Measurements from ENCODE around the gene AKAP12.

- TF ChIP-seq TAF1 (IDR thresholded peaks at IDR 0.05; ENCODE audit: low read depth) (no peak), EZH2 (IDR thresholded peaks at IDR 0.05; ENCODE audit: borderline replicate concordance, insufficient read depth, low read length, poor library complexity, severe bottlenecking) (no peak), CTCF (IDR thresholded peaks at IDR 0.05; ENCODE audit: poor library complexity, severe bottlenecking) (no peak), EP300 (conservative IDR thresholded peaks at IDR 0.05; ENCODE audit: poor library complexity, severe bottlenecking) (no peak), REST (IDR thresholded peaks at IDR 0.05; ENCODE audit: borderline replicate concordance) (no peak), POLR2AphosphoS5 (IDR thresholded peaks at IDR 0.05) (no peak), RAD21 (conservative IDR thresholded peaks at IDR 0.05) (no peak), MXI1 (conservative IDR thresholded peaks at IDR 0.05; ENCODE audit: poor library complexity, severe bottlenecking) (no peak), SMC3 (conservative IDR thresholded peaks at IDR 0.05; ENCODE audit: poor library complexity) (no peak)
Observed at GRCh38 chr6:151224076-151224475, 15.7 kb upstream of the AKAP12 start.

Data from neural cell (in vitro differentiated cells).